OCI-LY1 (cell line): Measurements from ENCODE around the gene FHIT.

ENCODE experiments used
- H2AFZ ChIP-seq: fragments of 200-600 bp; sonication (generic), shearing (Covaris generic); 2 replicates; pipeline ENCODE4 v1.6.0; 2014; ENCODE audit warnings: antibody characterized with exemption, mild to moderate bottlenecking, low read length
- H3F3A ChIP-seq: fragments of 200-600 bp; sonication (generic), shearing (Covaris generic); 2 replicates; pipeline ENCODE4 v1.6.0; 2014; ENCODE audit warnings: mild to moderate bottlenecking, antibody characterized with exemption, low read length, moderate library complexity; ENCODE audit not compliant: insufficient read depth
- H3K27ac ChIP-seq: fragments of 200-600 bp; sonication (generic); 2 replicates; pipeline ENCODE4 v1.5.1; 2014; ENCODE audit warnings: low read length, mixed run types, mild to moderate bottlenecking, low read depth; ENCODE audit not compliant: poor library complexity, severe bottlenecking
- H3K27me3 ChIP-seq: fragments of 200-600 bp; sonication (generic); 2 replicates; pipeline ENCODE4 v1.6.0; 2014; ENCODE audit warnings: antibody characterized with exemption, mild to moderate bottlenecking, low read length, moderate library complexity; ENCODE audit not compliant: insufficient read depth
- H3K36me3 ChIP-seq: fragments of 200-600 bp; sonication (generic); 2 replicates; pipeline ENCODE4 v1.6.1; 2014; ENCODE audit warnings: mild to moderate bottlenecking, antibody characterized with exemption, low read length, moderate library complexity, mixed read lengths; ENCODE audit not compliant: insufficient read depth
- H3K4me1 ChIP-seq: fragments of 200-600 bp; sonication (generic); 2 replicates; pipeline ENCODE4 v1.5.1; 2014; ENCODE audit warnings: mild to moderate bottlenecking, low read length, moderate library complexity; ENCODE audit not compliant: insufficient read depth, severe bottlenecking
- H3K4me2 ChIP-seq: fragments of 200-600 bp; sonication (generic), shearing (Covaris generic); 2 replicates; pipeline ENCODE4 v1.6.1; 2014; ENCODE audit warnings: low read length
- H3K4me3 ChIP-seq: fragments of 200-600 bp; sonication (generic); 2 replicates; pipeline ENCODE4 v1.5.1; 2014; ENCODE audit warnings: low read length, low read depth, mild to moderate bottlenecking, mixed read lengths; ENCODE audit not compliant: poor library complexity, severe bottlenecking
- H3K79me2 ChIP-seq: fragments of 200-600 bp; shearing (Covaris generic); 2 replicates; pipeline ENCODE4 v1.6.1; 2016; ENCODE audit warnings: mixed run types, low read length, mixed read lengths; ENCODE audit not compliant: insufficient read depth
- H3K9ac ChIP-seq: fragments of 200-600 bp; sonication (generic), shearing (Covaris generic); 2 replicates; pipeline ENCODE4 v1.6.1; 2014; ENCODE audit warnings: mild to moderate bottlenecking, low read length, mixed read lengths
- H3K9me2 ChIP-seq: fragments of 200-600 bp; sonication (generic), shearing (Covaris generic); 2 replicates; pipeline ENCODE4 v1.6.1; 2014; ENCODE audit warnings: low read depth, mild to moderate bottlenecking, low read length, mixed read lengths
- H3K9me3 ChIP-seq: fragments of 200-600 bp; shearing (Covaris generic); 2 replicates; pipeline ENCODE4 v1.6.1; 2014; ENCODE audit warnings: low read length, mixed read lengths
- H4K20me1 ChIP-seq: fragments of 200-600 bp; sonication (generic), shearing (Covaris generic); 2 replicates; pipeline ENCODE4 v1.6.0; 2016; ENCODE audit warnings: mild to moderate bottlenecking, low read length; ENCODE audit not compliant: insufficient read depth
- CTCF ChIP-seq: fragments of 200-600 bp; sonication (generic), shearing (Covaris generic); IDR thresholded peaks from 2 replicates; pipeline ENCODE4 v1.5.1; 2017; ENCODE audit warnings: mild to moderate bottlenecking, antibody characterized with exemption, low read length, moderate library complexity, mixed read lengths
- EZH2 ChIP-seq: fragments of 200-600 bp; sonication (generic), shearing (Covaris generic); IDR thresholded peaks from 2 replicates; pipeline ENCODE4 v1.8.0; 2017; ENCODE audit warnings: borderline replicate concordance, mixed run types, mild to moderate bottlenecking, antibody characterized with exemption, low read length, moderate library complexity, mixed read lengths

FHIT gene

DNA sequence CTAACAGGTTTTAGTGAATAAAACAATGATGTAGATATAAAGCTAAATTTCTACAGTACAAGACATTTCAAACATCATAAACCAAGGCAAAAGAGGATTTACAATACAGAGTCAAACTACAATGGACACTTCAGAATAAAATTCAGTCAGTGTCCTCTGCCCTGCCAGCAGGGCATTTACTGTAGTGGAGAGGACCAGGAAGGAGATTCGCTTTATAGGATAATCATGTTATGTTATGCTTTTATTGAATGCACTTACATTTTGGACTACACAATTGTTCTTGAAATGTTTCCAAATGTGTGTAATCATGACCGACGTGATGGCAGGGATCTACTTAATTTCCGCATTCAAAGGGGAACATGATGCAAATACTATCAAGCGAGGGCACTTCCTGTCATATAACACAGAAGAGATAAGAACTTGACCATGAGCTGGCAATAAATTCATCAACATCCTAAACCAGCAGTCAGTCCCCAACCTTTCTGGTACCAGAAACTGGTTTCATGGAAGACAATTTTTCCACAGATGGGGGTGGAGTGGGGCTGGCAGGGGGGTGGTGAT lies 925.6 kb downstream of the FHIT start:
- no peaks in the 10 kb centered on the region for H3K27me3 ChIP-seq
- no peak for TF ChIP-seq EZH2
- no peak overlapping the region for H3K9ac ChIP-seq
- H3K9me3 ChIP-seq, result no peaks in the 10 kb centered on the region
- no peaks in the 10 kb centered on the region for H4K20me1 ChIP-seq
- H3K9me2 ChIP-seq, result no peaks in the 10 kb centered on the region
- H3K4me2 ChIP-seq, result no peak overlapping the region
- no peak overlapping the region for H3K4me3 ChIP-seq
- no peaks in the 10 kb centered on the region for H3K36me3 ChIP-seq
- H2AFZ ChIP-seq, result no peak overlapping the region
- H3K4me1 ChIP-seq, result peaks cover 5% of the 10 kb centered on the region
- no peak overlapping the region for H3K27ac ChIP-seq
- no peaks in the 10 kb centered on the region for H3K79me2 ChIP-seq
- H3F3A ChIP-seq, result no peaks in the 10 kb centered on the region

- H3K4me1 ChIP-seq, result peaks cover 5% of the 10 kb centered on the region
- no peaks in the 10 kb centered on the region for H3K79me2 ChIP-seq
- no peaks in the 10 kb centered on the region for H4K20me1 ChIP-seq
- H3K27me3 ChIP-seq, result no peaks in the 10 kb centered on the region
- H3K4me3 ChIP-seq, result no peak overlapping the region
- no peak overlapping the region for H3K4me2 ChIP-seq
- no peak overlapping the region for H3K27ac ChIP-seq
- TF ChIP-seq EZH2 (no peak), CTCF (no peak)
- H3K9me2 ChIP-seq, result no peaks in the 10 kb centered on the region
- no peak overlapping the region for H3K9ac ChIP-seq
- H3F3A ChIP-seq, result no peaks in the 10 kb centered on the region
- H3K36me3 ChIP-seq, result no peaks in the 10 kb centered on the region
- no peak overlapping the region for H2AFZ ChIP-seq
- no peaks in the 10 kb centered on the region for H3K9me3 ChIP-seq
Measured at GRCh38 chr3:60323651-60324050, 927.6 kb downstream of the FHIT start.

DNA sequence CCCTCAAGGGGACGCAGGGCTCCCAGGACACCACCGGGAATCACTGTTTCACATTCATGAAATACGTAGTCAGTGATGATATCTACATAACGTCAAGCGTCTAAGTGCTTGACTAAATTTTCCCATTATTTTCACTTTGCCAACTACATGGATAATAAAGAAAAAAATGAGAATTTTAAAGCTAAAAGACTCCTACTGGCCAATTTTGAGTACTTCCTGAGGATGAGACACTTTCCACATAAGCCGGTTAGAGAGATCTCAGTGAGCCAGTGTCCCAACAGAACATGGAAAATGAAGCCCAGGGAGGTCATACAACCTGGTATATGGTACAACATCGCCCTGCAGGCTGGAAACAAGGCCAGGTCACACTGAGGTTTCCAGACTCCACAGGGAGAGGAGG lies 928.1 kb downstream of the FHIT start:
- Histone ChIP-seq H3K36me3 (no peaks in the 10 kb centered on the region), H3K9me3 (no peaks in the 10 kb centered on the region), H2AFZ (no peak overlapping the region), H3K4me2 (no peak overlapping the region), H3K79me2 (no peaks in the 10 kb centered on the region), H3K4me1 (peaks cover 5% of the 10 kb centered on the region), H3F3A (no peaks in the 10 kb centered on the region), H3K9ac (no peak overlapping the region), H3K27me3 (no peaks in the 10 kb centered on the region), H3K4me3 (no peak overlapping the region), H3K27ac (no peak overlapping the region), H4K20me1 (no peaks in the 10 kb centered on the region), H3K9me2 (no peaks in the 10 kb centered on the region)
- TF ChIP-seq EZH2, result no peak
- no peak for TF ChIP-seq CTCF

GRCh38 chr3:60322298-60322856 lies 928.9 kb downstream of the FHIT start:
- Histone ChIP-seq H3K79me2 (no peaks in the 10 kb centered on the region), H3K9me2 (no peaks in the 10 kb centered on the region), H3K27ac (no peak overlapping the region), H3K9me3 (no peaks in the 10 kb centered on the region), H3K27me3 (no peaks in the 10 kb centered on the region), H3F3A (no peaks in the 10 kb centered on the region), H3K4me3 (no peak overlapping the region), H3K4me2 (no peak overlapping the region), H3K4me1 (peaks cover 5% of the 10 kb centered on the region), H3K9ac (no peak overlapping the region), H2AFZ (no peak overlapping the region), H3K36me3 (no peaks in the 10 kb centered on the region), H4K20me1 (no peaks in the 10 kb centered on the region)
- no peak for TF ChIP-seq EZH2
- TF ChIP-seq CTCF, result no peak
